ENCODE measurements around the gene PFAS. TPM values are rescaled to one million over a fixed set of nuclear protein-coding genes. Genes with fewer than 3 reads are reported as not detected.
A peak's percentile ranks its signal among the peaks of the same experiment; 100 is the strongest.

Gene PFAS
- total RNA-seq, 1 experiment from 2014 or later, result 44.1 TPM

- no peaks in the 10 kb centered on the region for H3K9me3 ChIP-seq
- peak overlapping the region; percentile 53 for H3K27ac Mint-ChIP-seq (ENCODE audit: unreplicated experiment)
- peak overlapping the region; percentile 50 for H3K4me3 Mint-ChIP-seq (ENCODE audit: unreplicated experiment)
- no TSS peak for BruUV-seq (replicated peaks)
- H3K27me3 ChIP-seq (replicated peaks; ENCODE audit: control insufficient read depth, insufficient read depth, low read length), result no peaks in the 10 kb centered on the region
- DNase-seq, result peak; percentile 77 to 78
- intact Hi-C loops (cut with micrococcal nuclease; ENCODE audit: unreplicated experiment), result no loop called here
- no peaks in the 10 kb centered on the region for H3K27me3 Mint-ChIP-seq (ENCODE audit: insufficient read depth, unreplicated experiment)
- peaks cover 12% of the 10 kb centered on the region for H3K4me1 Mint-ChIP-seq (ENCODE audit: low read depth, unreplicated experiment)
- H3K36me3 Mint-ChIP-seq (ENCODE audit: insufficient read depth, unreplicated experiment), result peaks cover 40% of the 10 kb centered on the region
- no peaks in the 10 kb centered on the region for H3K4me1 ChIP-seq
- TF ChIP-seq CTCF (IDR thresholded peaks at IDR 0.05; ENCODE audit: insufficient read depth in 1 of 2, low read depth in 1 of 2, low read length in 1 of 2, severe bottlenecking in 1 of 2, unreplicated experiment in 1 of 2), result no peak
- H3K4me3 ChIP-seq (ENCODE audit: low read depth, low read length), result peak overlapping the region; percentile 26
- ChIA-PET POLR2A (no interaction called here), CTCF (no interaction called here)
- H3K36me3 ChIP-seq (ENCODE audit: control insufficient read depth, insufficient read depth, low read length), result no peaks in the 10 kb centered on the region
- H3K9me3 Mint-ChIP-seq (ENCODE audit: unreplicated experiment), result no peaks in the 10 kb centered on the region
Measured at GRCh38 chr17:8226536-8227237, 22.4 kb upstream of the PFAS start.

GRCh38 chr17:8227238-8227581 is 21.9 kb upstream of the PFAS start:
- intact Hi-C loops (cut with micrococcal nuclease; ENCODE audit: unreplicated experiment), result no loop called here
- TF ChIP-seq CTCF (IDR thresholded peaks at IDR 0.05; ENCODE audit: insufficient read depth in 1 of 2, low read depth in 1 of 2, low read length in 1 of 2, severe bottlenecking in 1 of 2, unreplicated experiment in 1 of 2), result no peak
- no TSS peak for BruUV-seq (replicated peaks)
- no peak overlapping the region; the same call in 1 of the 2 replicates for H3K4me3 ChIP-seq (ENCODE audit: low read depth, low read length)
- H3K9me3 ChIP-seq, result no peaks in the 10 kb centered on the region
- ChIA-PET POLR2A (no interaction called here), CTCF (no interaction called here)
- no peaks in the 10 kb centered on the region for H3K4me1 ChIP-seq
- Mint-ChIP-seq H3K4me1 (ENCODE audit: low read depth, unreplicated experiment) (peaks cover 9% of the 10 kb centered on the region), H3K9me3 (ENCODE audit: unreplicated experiment) (no peaks in the 10 kb centered on the region), H3K36me3 (ENCODE audit: insufficient read depth, unreplicated experiment) (peaks cover 35% of the 10 kb centered on the region), H3K4me3 (ENCODE audit: unreplicated experiment) (peak overlapping the region; percentile 50), H3K27ac (ENCODE audit: unreplicated experiment) (peak overlapping the region; percentile 53), H3K27me3 (ENCODE audit: insufficient read depth, unreplicated experiment) (no peaks in the 10 kb centered on the region)
- no peaks in the 10 kb centered on the region for H3K27me3 ChIP-seq (replicated peaks; ENCODE audit: control insufficient read depth, insufficient read depth, low read length)
- H3K36me3 ChIP-seq (ENCODE audit: control insufficient read depth, insufficient read depth, low read length), result no peaks in the 10 kb centered on the region
- DNase-seq, result no peak

GRCh38 chr17:8231701-8232100 is 17.4 kb upstream of the PFAS start:
- ChIA-PET CTCF (no interaction called here), POLR2A (no interaction called here)
- H3K27me3 ChIP-seq (replicated peaks; ENCODE audit: control insufficient read depth, insufficient read depth, low read length), result no peaks in the 10 kb centered on the region
- no TSS peak for BruUV-seq (replicated peaks)
- TF ChIP-seq CTCF (IDR thresholded peaks at IDR 0.05; ENCODE audit: insufficient read depth in 1 of 2, low read depth in 1 of 2, low read length in 1 of 2, severe bottlenecking in 1 of 2, unreplicated experiment in 1 of 2), result no peak
- H3K4me1 ChIP-seq, result no peaks in the 10 kb centered on the region
- no peak overlapping the region for H3K4me3 ChIP-seq (ENCODE audit: low read depth, low read length)
- H3K27me3 Mint-ChIP-seq (ENCODE audit: insufficient read depth, unreplicated experiment), result no peaks in the 10 kb centered on the region
- H3K4me1 Mint-ChIP-seq (ENCODE audit: low read depth, unreplicated experiment), result peaks cover 7% of the 10 kb centered on the region
- intact Hi-C loops (cut with micrococcal nuclease; ENCODE audit: unreplicated experiment), result no loop called here
- H3K27ac Mint-ChIP-seq (ENCODE audit: unreplicated experiment), result no peak overlapping the region
- H3K36me3 Mint-ChIP-seq (ENCODE audit: insufficient read depth, unreplicated experiment), result peaks cover 11% of the 10 kb centered on the region
- no peak for DNase-seq
- H3K9me3 ChIP-seq, result no peaks in the 10 kb centered on the region
- H3K9me3 Mint-ChIP-seq (ENCODE audit: unreplicated experiment), result no peaks in the 10 kb centered on the region
- no peak overlapping the region for H3K4me3 Mint-ChIP-seq (ENCODE audit: unreplicated experiment)
- H3K36me3 ChIP-seq (ENCODE audit: control insufficient read depth, insufficient read depth, low read length), result no peaks in the 10 kb centered on the region

Data from Caco-2 (cell line).